Measurements from ENCODE around the gene SRPRB.

The SRPRB gene

DNA sequence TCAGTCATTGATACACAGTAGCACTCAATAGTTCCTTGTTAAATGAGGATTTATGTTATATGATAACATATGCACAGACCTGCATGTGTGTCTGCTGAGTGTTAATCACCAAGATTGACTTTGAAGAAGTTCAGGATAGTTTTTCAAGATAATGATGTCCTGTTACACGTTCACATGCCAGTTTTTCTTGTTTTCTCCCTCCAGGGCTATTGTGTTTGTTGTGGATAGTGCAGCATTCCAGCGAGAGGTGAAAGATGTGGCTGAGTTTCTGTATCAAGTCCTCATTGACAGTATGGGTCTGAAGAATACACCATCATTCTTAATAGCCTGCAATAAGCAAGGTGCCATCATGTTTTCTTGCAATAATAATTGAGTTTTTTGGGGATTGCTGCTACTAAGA is 9.8 kb downstream of the SRPRB start:
- Histone ChIP-seq H4K20me1 (ENCODE audit: control insufficient read depth, insufficient read depth, low read depth, low read length) (no peaks in the 10 kb centered on the region), H3K27ac (ENCODE audit: low read depth, low read length) (no peak overlapping the region), H3K4me2 (ENCODE audit: low read length) (no peak overlapping the region), H3K27me3 (ENCODE audit: control insufficient read depth, low read length) (no peaks in the 10 kb centered on the region), H3K9me3 (ENCODE audit: control insufficient read depth, insufficient read depth, low read length) (no peaks in the 10 kb centered on the region), H3K36me3 (ENCODE audit: control insufficient read depth, low read length) (peaks cover 88% of the 10 kb centered on the region), H3K79me2 (ENCODE audit: control insufficient read depth, low read length) (no peaks in the 10 kb centered on the region), H3K9me2 (replicated peaks; ENCODE audit: control insufficient read depth, low read length) (no peaks in the 10 kb centered on the region), H3K4me1 (ENCODE audit: control insufficient read depth, low read length) (no peaks in the 10 kb centered on the region), H3F3A (ENCODE audit: control insufficient read depth, insufficient read depth) (peaks cover 6% of the 10 kb centered on the region; the same call in 1 of the 2 replicates), H3K4me3 (ENCODE audit: low read length) (no peak overlapping the region)
- no peak for TF ChIP-seq EZH2phosphoT487 (IDR thresholded peaks at IDR 0.05; ENCODE audit: borderline replicate concordance, low read length)
- TF ChIP-seq CTCF (IDR thresholded peaks at IDR 0.05; ENCODE audit: low read depth, low read length, poor library complexity, severe bottlenecking), result no peak

DNA sequence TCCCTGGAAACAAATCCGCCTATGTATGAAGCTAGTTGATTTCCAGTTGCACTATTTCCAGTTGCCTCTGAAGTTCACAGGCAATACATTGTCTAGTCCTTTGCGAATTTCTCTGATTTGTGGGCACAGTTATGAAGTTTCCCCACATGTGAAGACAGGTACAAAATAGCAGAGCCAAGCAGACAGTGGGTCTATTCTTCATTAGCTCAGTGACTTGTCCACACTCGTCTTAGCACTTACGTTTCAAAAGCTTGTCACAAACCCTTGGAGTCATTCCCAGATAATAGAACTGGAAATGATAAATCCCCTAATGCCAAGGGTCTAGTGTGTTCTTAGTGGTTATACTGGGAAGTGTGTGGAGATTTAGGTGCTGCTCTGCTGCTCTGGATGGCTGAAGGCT is 14.5 kb downstream of the SRPRB start:
- Histone ChIP-seq H3K27me3 (ENCODE audit: control insufficient read depth, low read length) (no peaks in the 10 kb centered on the region), H3K4me1 (ENCODE audit: control insufficient read depth, low read length) (no peaks in the 10 kb centered on the region), H3K36me3 (ENCODE audit: control insufficient read depth, low read length) (peaks cover 85% of the 10 kb centered on the region), H3F3A (ENCODE audit: control insufficient read depth, insufficient read depth) (peaks cover 6% of the 10 kb centered on the region; the same call in 1 of the 2 replicates), H3K9me2 (replicated peaks; ENCODE audit: control insufficient read depth, low read length) (no peaks in the 10 kb centered on the region), H3K4me3 (ENCODE audit: low read length) (no peak overlapping the region), H3K4me2 (ENCODE audit: low read length) (no peak overlapping the region), H3K79me2 (ENCODE audit: control insufficient read depth, low read length) (no peaks in the 10 kb centered on the region), H3K9me3 (ENCODE audit: control insufficient read depth, insufficient read depth, low read length) (no peaks in the 10 kb centered on the region), H3K27ac (ENCODE audit: low read depth, low read length) (no peak overlapping the region), H4K20me1 (ENCODE audit: control insufficient read depth, insufficient read depth, low read depth, low read length) (no peaks in the 10 kb centered on the region)
- TF ChIP-seq CTCF (IDR thresholded peaks at IDR 0.05; ENCODE audit: low read depth, low read length, poor library complexity, severe bottlenecking) (no peak), EZH2phosphoT487 (IDR thresholded peaks at IDR 0.05; ENCODE audit: borderline replicate concordance, low read length) (no peak)

GRCh38 chr3:133820889-133821675 is 15.5 kb downstream of the SRPRB start:
- Histone ChIP-seq H3K79me2 (ENCODE audit: control insufficient read depth, low read length) (no peaks in the 10 kb centered on the region), H3K4me3 (ENCODE audit: low read length) (no peak overlapping the region), H3K36me3 (ENCODE audit: control insufficient read depth, low read length) (peaks cover 75% of the 10 kb centered on the region), H3F3A (ENCODE audit: control insufficient read depth, insufficient read depth) (peaks cover 6% of the 10 kb centered on the region; the same call in 1 of the 2 replicates), H3K9me3 (ENCODE audit: control insufficient read depth, insufficient read depth, low read length) (no peaks in the 10 kb centered on the region), H3K4me2 (ENCODE audit: low read length) (no peak overlapping the region), H3K27me3 (ENCODE audit: control insufficient read depth, low read length) (no peaks in the 10 kb centered on the region), H3K4me1 (ENCODE audit: control insufficient read depth, low read length) (no peaks in the 10 kb centered on the region), H3K27ac (ENCODE audit: low read depth, low read length) (no peak overlapping the region), H4K20me1 (ENCODE audit: control insufficient read depth, insufficient read depth, low read depth, low read length) (no peaks in the 10 kb centered on the region), H3K9me2 (replicated peaks; ENCODE audit: control insufficient read depth, low read length) (no peaks in the 10 kb centered on the region)
- TF ChIP-seq CTCF (IDR thresholded peaks at IDR 0.05; ENCODE audit: low read depth, low read length, poor library complexity, severe bottlenecking) (no peak), EZH2phosphoT487 (IDR thresholded peaks at IDR 0.05; ENCODE audit: borderline replicate concordance, low read length) (no peak)
